EL (cell line): ENCODE measurements around the gene EPHA1.
"Not testable (repeated sequence)": the region's sequence is repeated elsewhere in the genome, so short reads cannot be mapped to it uniquely, and the experiment has no call there.

Experiments
- DNase-seq: peaks from one replicate; pipeline ENCODE4 v3.0.0-alpha.2; 2016

The EPHA1 gene

GRCh38 chr7:143429770-143430698, 21.4 kb upstream of the EPHA1 start:
- peak; percentile 48 for DNase-seq

DNA sequence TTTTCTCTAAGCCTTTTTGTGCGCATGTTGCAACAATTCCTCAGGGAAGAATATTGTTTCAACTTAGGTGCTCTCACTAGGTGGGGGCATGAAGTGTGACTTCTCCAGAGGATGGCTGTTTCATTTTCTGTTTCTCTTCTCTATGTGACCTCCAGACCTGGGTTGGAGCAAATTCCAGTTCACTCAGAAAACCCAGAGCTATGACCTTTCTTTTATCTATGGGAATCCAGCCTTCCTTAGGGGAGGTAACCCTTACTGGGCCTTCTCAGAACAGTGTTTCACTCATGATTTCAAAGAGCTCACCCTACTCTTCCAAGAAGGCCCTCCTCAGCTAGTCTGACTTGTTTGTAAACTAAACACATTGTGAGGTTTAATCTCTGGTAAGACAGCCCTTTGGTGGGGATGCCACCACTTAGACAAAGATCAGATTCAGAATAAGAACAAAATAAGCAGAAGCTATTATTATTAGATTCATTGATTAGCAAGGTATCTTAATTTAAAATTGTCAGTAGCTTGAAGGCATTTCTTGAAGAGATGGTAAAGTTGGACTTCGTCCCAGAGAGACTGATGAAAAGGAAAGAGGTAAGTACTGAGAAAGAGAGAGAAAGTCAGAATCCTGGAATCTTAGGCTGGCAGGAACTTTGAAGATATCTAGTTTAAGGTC, 18.0 kb upstream of the EPHA1 start:
- DNase-seq, result no peak

GRCh38 chr7:143424476-143424875, 15.8 kb upstream of the EPHA1 start:
- DNase-seq, result not testable (repeated sequence)

GRCh38 chr7:143422033-143422432, 13.4 kb upstream of the EPHA1 start:
- DNase-seq, result no peak

- not testable (repeated sequence) for DNase-seq
Measured at GRCh38 chr7:143420624-143421023, 12.0 kb upstream of the EPHA1 start.

DNA sequence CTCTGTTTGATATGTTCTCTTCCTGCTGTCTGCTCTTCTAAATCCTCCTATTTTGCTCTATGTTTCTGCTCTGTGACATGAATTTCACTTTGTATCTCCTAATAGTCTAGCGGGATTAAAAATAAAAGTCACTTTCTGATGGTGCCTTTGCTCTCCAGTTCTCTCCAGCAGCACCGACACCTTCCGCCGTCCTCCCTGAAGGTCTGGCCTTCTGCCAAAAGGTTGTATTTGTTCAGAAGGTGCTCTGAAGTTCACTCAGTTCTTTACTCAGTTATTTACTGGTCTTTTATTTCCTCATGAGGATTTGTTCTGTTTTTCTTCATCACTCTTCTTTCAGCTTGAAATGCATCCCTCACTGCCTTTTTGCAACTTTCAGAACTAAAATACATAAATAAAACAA, 11.2 kb upstream of the EPHA1 start:
- no peak for DNase-seq

DNA sequence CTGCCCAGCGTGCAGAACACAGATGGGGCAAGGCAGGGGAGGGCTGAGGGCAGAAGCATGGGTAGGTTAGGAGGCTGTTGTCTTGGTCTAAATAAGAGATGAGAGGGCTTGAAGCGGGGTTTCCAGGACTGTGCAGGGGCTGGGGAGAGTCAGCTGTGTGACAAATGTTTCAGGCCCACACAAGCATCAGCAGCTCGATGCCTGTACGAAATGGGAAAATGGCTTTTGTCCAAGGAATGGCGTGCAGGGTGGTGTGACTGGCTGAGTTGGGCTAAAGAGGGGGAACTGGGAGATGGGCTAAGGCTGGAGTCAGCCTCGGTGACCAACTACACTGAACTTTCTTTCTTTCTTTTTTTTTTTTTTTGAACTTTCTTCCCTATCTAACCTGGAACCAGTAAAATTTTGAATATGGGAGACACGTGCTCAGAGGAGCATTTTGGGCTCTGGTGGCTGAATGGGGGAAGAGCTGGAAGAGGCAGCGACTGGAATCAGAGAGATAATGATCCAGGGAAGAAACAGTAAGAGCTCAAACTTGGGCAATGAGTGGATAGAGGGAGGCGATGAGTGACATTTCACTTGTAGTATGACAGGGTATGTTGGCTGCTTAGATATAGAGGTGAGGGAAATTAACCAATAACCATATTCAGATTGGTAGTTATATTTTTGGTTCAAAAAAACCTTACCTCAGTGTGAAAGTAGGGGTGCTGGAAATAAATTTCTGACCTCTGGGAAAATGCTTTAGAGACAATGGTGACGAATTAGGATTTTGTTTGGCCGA, 10.2 kb upstream of the EPHA1 start:
- DNase-seq, result no peak

- DNase-seq, result no peak
Measured at GRCh38 chr7:143417734-143418383, 9.2 kb upstream of the EPHA1 start.

DNA sequence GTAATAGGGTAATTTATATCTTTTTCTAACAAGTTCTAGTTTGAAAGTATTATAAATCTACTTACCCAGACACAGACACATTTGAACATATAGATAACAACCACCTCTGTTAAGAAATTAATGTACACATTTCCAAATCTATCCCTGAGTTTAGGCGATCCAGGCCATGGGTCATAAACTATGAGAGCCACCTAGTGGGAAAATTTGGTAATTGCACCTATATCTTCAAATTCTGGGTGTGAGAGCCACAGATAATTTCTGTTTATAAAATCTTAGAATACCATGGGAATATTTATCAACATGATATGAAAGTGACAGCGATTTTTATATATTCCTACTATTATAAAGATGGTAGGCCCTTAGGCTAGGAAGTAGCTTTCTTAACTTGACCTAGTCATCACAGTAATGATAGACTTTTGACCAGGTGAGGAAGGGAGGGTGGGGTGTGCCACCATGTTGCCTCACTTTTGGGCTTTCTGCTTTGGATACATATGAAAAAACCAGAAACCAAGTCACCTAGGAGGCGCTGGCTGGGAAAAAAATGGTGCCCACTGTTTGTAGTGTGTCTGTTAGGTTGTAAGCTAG, 8.0 kb upstream of the EPHA1 start:
- peak; percentile 53 for DNase-seq

GRCh38 chr7:143415742-143416397, 7.2 kb upstream of the EPHA1 start:
- no peak for DNase-seq

DNA sequence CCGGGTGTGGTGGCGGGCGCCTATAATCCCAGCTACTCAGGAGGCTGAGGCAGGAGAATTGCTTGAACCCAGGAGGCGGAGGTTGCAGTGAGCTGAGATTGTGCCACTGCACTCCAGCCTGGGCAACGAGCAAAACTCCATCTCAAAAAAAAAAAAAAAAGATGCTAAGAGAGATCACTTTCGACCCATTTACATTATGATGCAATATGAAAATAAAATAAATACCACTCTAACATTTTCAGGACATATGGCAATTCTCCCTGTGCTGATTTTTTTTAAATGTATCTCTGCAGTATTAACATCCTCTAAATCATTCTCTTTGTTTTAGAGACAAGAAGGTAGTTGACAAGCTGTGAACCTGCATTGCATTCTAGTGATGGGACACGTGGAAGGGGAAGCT, 6.6 kb upstream of the EPHA1 start:
- DNase-seq, result not testable (repeated sequence)

- DNase-seq, result no peak
Measured at GRCh38 chr7:143413123-143413522, 4.5 kb upstream of the EPHA1 start.

DNA sequence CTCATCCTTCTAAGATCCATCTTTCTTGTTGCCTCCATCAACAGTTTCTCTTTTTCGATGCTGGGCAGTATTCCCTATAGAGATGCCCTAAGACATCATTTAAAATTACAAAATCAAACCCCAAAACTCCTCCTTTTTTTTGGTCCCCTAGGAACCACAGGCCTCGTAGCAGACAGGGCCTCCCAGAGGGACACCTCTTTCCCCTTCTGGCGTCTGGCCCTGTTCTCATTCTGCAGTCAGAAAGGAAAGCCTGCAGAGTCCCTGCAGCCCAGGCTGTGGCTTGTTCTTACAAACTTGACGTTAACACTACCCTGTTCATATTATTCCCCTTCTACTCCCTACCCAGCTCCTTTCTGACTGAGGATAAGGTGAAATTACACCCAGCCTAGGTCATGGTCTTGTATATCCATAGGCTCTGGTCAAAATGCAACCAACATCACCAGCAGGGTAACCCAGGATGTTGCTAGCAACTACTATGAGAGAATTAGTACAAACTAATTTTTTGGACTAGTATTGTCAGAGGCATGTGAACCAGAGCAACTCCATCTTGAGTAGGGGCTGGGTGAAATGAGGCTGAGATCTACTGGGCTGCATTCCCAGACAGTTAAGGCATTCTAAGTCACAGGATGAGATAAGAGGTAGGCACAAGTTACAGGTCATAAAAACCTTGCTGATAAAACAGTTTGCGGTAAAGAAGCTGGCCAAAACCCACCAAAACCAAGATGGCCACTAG, 3.5 kb upstream of the EPHA1 start:
- no peak for DNase-seq

DNA sequence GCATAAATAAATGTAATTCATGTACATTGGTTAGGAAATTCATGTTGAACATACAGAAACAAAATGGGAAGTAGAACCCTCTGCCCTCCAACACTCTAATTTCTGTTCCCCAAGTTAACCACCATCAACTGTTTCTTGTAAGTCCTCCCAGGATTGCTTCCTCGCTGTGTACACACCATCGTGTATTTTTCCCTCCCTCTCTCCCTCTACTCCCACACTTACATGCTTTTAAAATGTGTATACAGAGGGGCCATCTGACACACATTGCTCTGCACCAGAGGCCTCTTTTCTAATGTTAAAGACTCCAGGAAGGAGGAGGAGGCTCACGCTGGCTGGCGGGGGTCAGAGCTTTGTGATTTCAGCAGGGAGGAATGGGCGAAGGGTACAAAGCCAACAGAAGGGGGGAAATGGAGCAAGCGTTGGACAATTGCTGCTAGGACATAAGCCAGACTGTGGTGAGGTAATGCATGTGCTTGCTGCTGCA, 1.9 kb upstream of the EPHA1 start:
- DNase-seq, result no peak

DNA sequence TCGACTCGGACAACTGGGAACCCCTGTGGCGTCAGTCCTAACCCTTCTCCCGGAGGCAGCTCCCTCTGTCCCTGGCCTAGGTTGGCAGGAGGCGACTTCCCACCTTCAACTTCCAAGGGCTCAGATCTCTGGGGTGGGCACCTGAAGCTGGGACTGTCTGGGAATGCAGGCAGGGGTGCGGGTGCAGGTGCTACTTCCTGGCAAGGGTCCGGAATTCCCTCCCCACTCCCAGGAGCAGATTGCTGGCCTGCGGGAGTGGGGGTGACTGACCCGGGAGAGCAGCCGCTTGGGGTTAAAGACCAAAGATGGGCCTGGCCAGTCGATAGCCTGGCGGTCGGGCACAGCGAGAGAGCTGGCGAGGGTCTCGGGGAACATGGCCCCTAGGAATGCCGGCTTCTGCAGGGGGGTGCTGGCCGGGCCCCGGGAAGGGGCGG, 387 bp downstream of the EPHA1 start:
- no peak for DNase-seq

GRCh38 chr7:143407287-143408251, 1.1 kb downstream of the EPHA1 start:
- no peak for DNase-seq

- no peak for DNase-seq
Measured at GRCh38 chr7:143406002-143406357, 2.7 kb downstream of the EPHA1 start.

- DNase-seq, result no peak
Measured at GRCh38 chr7:143405173-143406001, 3.3 kb downstream of the EPHA1 start.

DNA sequence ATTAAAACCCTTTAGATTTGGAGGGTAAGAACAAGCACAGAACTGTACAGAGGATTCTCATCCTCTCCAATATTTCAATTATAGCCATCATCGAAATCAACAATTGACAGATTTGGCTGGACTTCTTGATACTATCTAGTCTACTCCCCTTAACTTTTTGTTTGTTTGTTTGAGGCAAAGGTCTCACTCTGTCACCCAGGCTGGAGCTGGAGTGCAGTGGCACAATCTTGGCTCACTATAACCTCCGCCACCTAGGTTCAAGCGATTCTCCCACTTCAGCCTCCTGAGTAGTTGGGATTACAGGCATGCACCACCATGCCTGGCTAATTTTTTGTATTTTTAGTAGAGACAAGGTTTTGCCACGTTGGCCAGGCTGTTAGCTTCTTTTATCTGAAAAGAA, 6.4 kb downstream of the EPHA1 start:
- not testable (repeated sequence) for DNase-seq
